GM06990 (cell line): ENCODE data around the gene PRKCZ.
A peak's percentile ranks its signal among the peaks of the same experiment; 100 is the strongest.

Source experiments
- DNase-seq: peaks from one replicate; pipeline ENCODE4 v3.0.0-alpha.2; 2011; ENCODE audit not compliant: insufficient read length; ENCODE audit errors: extremely low read depth
- H3K27me3 ChIP-seq: replicated peaks from 2 replicates; pipeline ENCODE4 v1.6.0; 2011; ENCODE audit warnings: low read length; ENCODE audit not compliant: control insufficient read depth, insufficient read depth
- H3K36me3 ChIP-seq: 2 replicates; pipeline ENCODE4 v1.5.1; 2011; ENCODE audit warnings: low read length; ENCODE audit not compliant: control insufficient read depth, insufficient read depth
- H3K4me3 ChIP-seq: replicated peaks from 2 replicates; pipeline ENCODE4 v1.5.1; 2011; ENCODE audit warnings: low read depth, mild to moderate bottlenecking, control low read depth, low read length
- TF ChIP-seq, protein P1 (sequence below): IDR thresholded peaks from 2 replicates; pipeline ENCODE4 v1.5.1; 2011; ENCODE audit warnings: low read length, control low read depth, mild to moderate bottlenecking, inconsistent platforms; ENCODE audit not compliant: insufficient read depth, poor library complexity, severe bottlenecking

The PRKCZ gene

DNA sequence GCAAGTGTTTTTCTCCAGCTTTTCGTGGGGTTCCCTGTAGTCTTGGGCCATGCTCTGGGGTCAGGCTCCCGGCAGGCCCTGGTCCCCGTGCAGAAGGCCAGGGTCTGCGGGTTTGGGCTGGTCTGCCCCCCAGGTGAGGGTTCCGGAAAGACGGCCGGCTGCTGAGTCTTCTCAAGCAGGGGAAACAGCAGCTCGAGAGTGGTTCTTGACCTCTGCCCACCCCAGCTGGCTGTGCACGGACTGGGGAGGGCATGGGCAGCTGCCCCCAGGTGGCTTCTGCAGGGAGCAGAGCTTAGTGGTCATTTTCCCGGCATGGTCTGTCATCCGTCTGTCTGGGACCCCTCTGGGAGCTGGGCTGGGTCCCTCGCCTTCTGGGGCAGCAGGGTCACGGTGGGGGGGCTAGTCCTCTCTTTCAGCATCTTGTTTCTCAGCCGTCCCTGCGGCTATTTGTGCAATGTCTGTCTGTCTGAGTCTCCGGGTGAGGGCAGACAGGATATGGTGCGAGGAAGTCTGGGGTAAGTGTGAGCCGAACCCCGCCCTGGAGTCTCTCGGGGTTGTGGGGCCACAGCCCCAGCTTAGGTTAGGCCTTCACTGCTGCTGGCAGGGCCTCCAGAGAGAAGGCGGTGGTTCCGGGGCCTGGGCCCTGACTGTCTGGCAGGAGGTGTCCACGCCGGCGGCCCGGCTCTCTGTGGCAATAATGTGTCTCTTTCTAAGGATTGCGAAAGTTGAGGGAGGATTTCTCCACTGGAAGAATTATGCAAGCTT, 184.0 kb downstream of the PRKCZ start:
- TF ChIP-seq, protein P1, sequence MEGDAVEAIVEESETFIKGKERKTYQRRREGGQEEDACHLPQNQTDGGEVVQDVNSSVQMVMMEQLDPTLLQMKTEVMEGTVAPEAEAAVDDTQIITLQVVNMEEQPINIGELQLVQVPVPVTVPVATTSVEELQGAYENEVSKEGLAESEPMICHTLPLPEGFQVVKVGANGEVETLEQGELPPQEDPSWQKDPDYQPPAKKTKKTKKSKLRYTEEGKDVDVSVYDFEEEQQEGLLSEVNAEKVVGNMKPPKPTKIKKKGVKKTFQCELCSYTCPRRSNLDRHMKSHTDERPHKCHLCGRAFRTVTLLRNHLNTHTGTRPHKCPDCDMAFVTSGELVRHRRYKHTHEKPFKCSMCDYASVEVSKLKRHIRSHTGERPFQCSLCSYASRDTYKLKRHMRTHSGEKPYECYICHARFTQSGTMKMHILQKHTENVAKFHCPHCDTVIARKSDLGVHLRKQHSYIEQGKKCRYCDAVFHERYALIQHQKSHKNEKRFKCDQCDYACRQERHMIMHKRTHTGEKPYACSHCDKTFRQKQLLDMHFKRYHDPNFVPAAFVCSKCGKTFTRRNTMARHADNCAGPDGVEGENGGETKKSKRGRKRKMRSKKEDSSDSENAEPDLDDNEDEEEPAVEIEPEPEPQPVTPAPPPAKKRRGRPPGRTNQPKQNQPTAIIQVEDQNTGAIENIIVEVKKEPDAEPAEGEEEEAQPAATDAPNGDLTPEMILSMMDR: peak; percentile 5
- no peak for DNase-seq
- Histone ChIP-seq H3K36me3 (no peaks in the 10 kb centered on the region; the same call in 1 of the 2 replicates), H3K4me3 (peak overlapping the region; percentile 43), H3K27me3 (no peaks in the 10 kb centered on the region)

DNA sequence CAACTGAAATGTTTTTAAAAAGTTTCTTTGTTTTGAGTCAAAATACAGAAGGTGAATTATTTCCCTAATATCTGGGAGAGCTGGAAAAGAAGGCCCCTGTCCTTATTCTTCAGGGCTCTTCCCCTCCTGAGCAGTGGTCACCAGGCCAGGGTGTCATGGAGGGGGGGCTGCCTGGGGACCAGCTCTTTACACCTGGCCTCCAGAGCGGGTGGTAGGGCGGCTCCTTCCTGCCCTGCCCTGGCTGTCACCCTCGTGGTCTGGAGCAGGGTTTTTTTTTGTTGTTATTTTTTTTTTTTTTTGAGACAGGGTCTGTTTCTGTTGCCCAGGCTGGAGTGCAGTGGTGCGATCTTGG, 184.5 kb downstream of the PRKCZ start:
- no peaks in the 10 kb centered on the region; the same call in 1 of the 2 replicates for H3K36me3 ChIP-seq
- H3K27me3 ChIP-seq: no peaks in the 10 kb centered on the region
- no peak for DNase-seq
- H3K4me3 ChIP-seq: no peak overlapping the region
- TF ChIP-seq, protein P1: no peak
